ENCODE results near the gene OR2J2.

DNA sequence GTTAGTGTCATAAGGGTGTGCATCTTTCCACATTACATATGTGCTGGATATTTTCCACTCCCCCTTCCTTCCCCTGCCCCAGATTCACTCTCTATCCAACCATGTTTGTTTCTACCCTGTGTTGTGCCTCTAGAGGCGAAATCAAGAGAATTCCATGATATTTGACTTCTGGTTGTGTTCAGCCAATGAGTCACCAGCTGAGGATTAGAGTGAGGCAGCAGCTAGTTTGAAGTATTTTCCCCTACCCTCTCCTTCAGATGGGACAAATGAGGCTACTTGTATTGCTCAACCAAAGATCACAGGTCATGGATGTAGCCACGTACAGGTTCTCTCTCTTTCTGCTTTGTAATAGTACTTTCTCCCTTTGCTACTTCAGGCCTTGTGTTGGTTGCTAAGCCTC, 24.5 kb upstream of the OR2J2 start:
- TF ChIP-seq, protein P1, sequence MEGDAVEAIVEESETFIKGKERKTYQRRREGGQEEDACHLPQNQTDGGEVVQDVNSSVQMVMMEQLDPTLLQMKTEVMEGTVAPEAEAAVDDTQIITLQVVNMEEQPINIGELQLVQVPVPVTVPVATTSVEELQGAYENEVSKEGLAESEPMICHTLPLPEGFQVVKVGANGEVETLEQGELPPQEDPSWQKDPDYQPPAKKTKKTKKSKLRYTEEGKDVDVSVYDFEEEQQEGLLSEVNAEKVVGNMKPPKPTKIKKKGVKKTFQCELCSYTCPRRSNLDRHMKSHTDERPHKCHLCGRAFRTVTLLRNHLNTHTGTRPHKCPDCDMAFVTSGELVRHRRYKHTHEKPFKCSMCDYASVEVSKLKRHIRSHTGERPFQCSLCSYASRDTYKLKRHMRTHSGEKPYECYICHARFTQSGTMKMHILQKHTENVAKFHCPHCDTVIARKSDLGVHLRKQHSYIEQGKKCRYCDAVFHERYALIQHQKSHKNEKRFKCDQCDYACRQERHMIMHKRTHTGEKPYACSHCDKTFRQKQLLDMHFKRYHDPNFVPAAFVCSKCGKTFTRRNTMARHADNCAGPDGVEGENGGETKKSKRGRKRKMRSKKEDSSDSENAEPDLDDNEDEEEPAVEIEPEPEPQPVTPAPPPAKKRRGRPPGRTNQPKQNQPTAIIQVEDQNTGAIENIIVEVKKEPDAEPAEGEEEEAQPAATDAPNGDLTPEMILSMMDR (conservative IDR thresholded peaks at IDR 0.05 in 1 of 2, IDR thresholded peaks at IDR 0.05 in 1 of 2; ENCODE audit: extremely low read depth in 1 of 2, insufficient read depth in 1 of 2, low read depth in 1 of 2, low read length in 2 of 2): no peak
- no peak for TF ChIP-seq EZH2 (IDR thresholded peaks at IDR 0.05; ENCODE audit: borderline replicate concordance, low read length)

Data from mammary epithelial cell (primary cell).